Measurements from ENCODE around the gene MYCBPAP. TPM values are rescaled to one million over a fixed set of nuclear protein-coding genes. Genes with fewer than 3 reads are reported as not detected.
A peak's percentile ranks its signal among the peaks of the same experiment; 100 is the strongest.

Gene MYCBPAP
- total RNA-seq, 1 experiment from 2014 or later = 0.62 TPM

DNA sequence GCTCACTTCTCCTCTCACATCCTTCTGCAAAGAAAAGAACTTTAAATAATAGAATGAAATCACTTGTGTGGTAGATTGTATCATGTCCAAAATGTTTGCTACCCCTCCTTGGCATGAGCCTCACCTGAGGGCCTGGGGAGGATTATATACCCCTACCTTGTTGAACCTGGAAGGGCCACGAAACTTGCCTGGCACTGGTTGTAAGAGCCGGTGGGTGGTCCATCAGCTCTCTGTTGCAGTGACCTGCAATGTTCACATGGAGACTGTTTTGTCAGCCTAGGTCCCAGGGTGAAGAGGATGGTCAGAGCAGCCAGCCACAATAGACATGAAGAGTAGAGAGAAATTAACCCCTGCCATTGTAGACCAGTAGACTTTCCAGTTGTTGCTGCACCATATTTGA, 19.4 kb upstream of the MYCBPAP start:
- DNase-seq = no peak
- Histone ChIP-seq H3K4me3 (ENCODE audit: insufficient read depth, low read depth, low read length) (no peak overlapping the region), H3K27me3 (ENCODE audit: control insufficient read depth, insufficient read depth, low read length) (no peaks in the 10 kb centered on the region), H3K36me3 (replicated peaks; ENCODE audit: control insufficient read depth, insufficient read depth, low read length) (peaks cover 4% of the 10 kb centered on the region)

DNA sequence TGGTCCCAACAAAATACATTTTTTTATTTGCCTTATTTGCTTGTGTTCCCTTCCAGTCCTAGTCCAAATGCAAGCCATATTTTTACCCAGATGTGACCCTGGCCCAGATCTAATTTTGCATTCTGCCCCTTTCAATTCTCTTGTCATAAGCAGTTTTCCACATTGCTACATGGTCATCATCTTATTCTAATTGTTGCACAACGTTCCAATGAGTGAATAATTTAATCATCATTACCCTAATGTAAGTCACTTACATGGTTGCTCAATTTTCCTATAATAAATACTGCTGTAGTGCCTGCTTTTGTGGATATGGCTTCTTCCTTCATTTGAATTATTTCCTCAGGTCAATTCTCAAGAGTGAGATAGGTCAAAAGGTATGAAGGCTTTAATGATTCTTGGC, 16.7 kb upstream of the MYCBPAP start:
- H3K36me3 ChIP-seq (replicated peaks; ENCODE audit: control insufficient read depth, insufficient read depth, low read length) = no peaks in the 10 kb centered on the region
- no peak overlapping the region for H3K4me3 ChIP-seq (ENCODE audit: insufficient read depth, low read depth, low read length)
- H3K27me3 ChIP-seq (ENCODE audit: control insufficient read depth, insufficient read depth, low read length) = no peaks in the 10 kb centered on the region
- no peak for DNase-seq

- H3K27me3 ChIP-seq (ENCODE audit: control insufficient read depth, insufficient read depth, low read length) = no peaks in the 10 kb centered on the region
- no peak for DNase-seq
- H3K36me3 ChIP-seq (replicated peaks; ENCODE audit: control insufficient read depth, insufficient read depth, low read length) = no peaks in the 10 kb centered on the region
- H3K4me3 ChIP-seq (ENCODE audit: insufficient read depth, low read depth, low read length) = no peak overlapping the region
Observed at GRCh38 chr17:50492214-50492613, 16.0 kb upstream of the MYCBPAP start.

- DNase-seq = no peak
- H3K36me3 ChIP-seq (replicated peaks; ENCODE audit: control insufficient read depth, insufficient read depth, low read length) = no peaks in the 10 kb centered on the region
- H3K4me3 ChIP-seq (ENCODE audit: insufficient read depth, low read depth, low read length) = no peak overlapping the region
- no peaks in the 10 kb centered on the region for H3K27me3 ChIP-seq (ENCODE audit: control insufficient read depth, insufficient read depth, low read length)
Observed at GRCh38 chr17:50493744-50494143, 14.5 kb upstream of the MYCBPAP start.

- no peak overlapping the region for H3K4me3 ChIP-seq (ENCODE audit: insufficient read depth, low read depth, low read length)
- H3K27me3 ChIP-seq (ENCODE audit: control insufficient read depth, insufficient read depth, low read length) = no peaks in the 10 kb centered on the region
- DNase-seq = no peak
- H3K36me3 ChIP-seq (replicated peaks; ENCODE audit: control insufficient read depth, insufficient read depth, low read length) = no peaks in the 10 kb centered on the region
Observed at GRCh38 chr17:50495217-50495823, 12.9 kb upstream of the MYCBPAP start.

DNA sequence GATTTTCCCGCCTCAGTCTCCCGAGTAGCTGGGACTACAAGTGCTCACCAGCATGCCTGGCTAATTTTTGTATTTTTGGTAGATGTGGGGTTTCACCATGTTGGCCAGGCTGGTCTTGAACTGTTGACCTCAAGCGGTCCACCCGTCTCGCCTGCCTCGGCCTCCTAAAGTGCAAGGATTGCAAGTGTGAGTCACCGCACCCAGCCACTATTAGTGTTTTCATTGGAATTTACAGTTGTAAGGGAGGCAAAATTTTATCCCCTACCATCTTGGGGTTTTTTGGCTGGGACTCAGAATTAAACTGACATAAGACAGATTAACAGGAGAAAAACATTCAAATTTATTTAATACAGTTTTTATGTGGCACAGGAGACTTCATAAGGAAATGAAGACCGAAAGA, 12.3 kb upstream of the MYCBPAP start:
- no peak overlapping the region for H3K4me3 ChIP-seq (ENCODE audit: insufficient read depth, low read depth, low read length)
- H3K27me3 ChIP-seq (ENCODE audit: control insufficient read depth, insufficient read depth, low read length) = no peaks in the 10 kb centered on the region
- H3K36me3 ChIP-seq (replicated peaks; ENCODE audit: control insufficient read depth, insufficient read depth, low read length) = no peaks in the 10 kb centered on the region
- DNase-seq = no peak

- DNase-seq = no peak
Observed at GRCh38 chr17:50498021-50498874, 10.0 kb upstream of the MYCBPAP start.

GRCh38 chr17:50499270-50499669, 9.0 kb upstream of the MYCBPAP start:
- H3K27me3 ChIP-seq (ENCODE audit: control insufficient read depth, insufficient read depth, low read length) = no peaks in the 10 kb centered on the region
- no peak overlapping the region for H3K4me3 ChIP-seq (ENCODE audit: insufficient read depth, low read depth, low read length)
- DNase-seq = no peak
- H3K36me3 ChIP-seq (replicated peaks; ENCODE audit: control insufficient read depth, insufficient read depth, low read length) = no peaks in the 10 kb centered on the region

More at GRCh38 chr17:50498021-50498874, 10.0 kb upstream of the MYCBPAP start:
- H3K36me3 ChIP-seq (replicated peaks; ENCODE audit: control insufficient read depth, insufficient read depth, low read length) = no peaks in the 10 kb centered on the region
- H3K27me3 ChIP-seq (ENCODE audit: control insufficient read depth, insufficient read depth, low read length) = no peaks in the 10 kb centered on the region
- no peak overlapping the region for H3K4me3 ChIP-seq (ENCODE audit: insufficient read depth, low read depth, low read length)

- Histone ChIP-seq H3K4me3 (ENCODE audit: insufficient read depth, low read depth, low read length) (no peak overlapping the region), H3K36me3 (replicated peaks; ENCODE audit: control insufficient read depth, insufficient read depth, low read length) (no peaks in the 10 kb centered on the region), H3K27me3 (ENCODE audit: control insufficient read depth, insufficient read depth, low read length) (no peaks in the 10 kb centered on the region)
- no peak for DNase-seq
Observed at GRCh38 chr17:50499721-50500120, 8.5 kb upstream of the MYCBPAP start.

GRCh38 chr17:50501054-50501453, 7.2 kb upstream of the MYCBPAP start:
- Histone ChIP-seq H3K36me3 (replicated peaks; ENCODE audit: control insufficient read depth, insufficient read depth, low read length) (no peaks in the 10 kb centered on the region), H3K4me3 (ENCODE audit: insufficient read depth, low read depth, low read length) (no peak overlapping the region), H3K27me3 (ENCODE audit: control insufficient read depth, insufficient read depth, low read length) (no peaks in the 10 kb centered on the region; the same call in 1 of the 2 replicates)
- DNase-seq = no peak

DNA sequence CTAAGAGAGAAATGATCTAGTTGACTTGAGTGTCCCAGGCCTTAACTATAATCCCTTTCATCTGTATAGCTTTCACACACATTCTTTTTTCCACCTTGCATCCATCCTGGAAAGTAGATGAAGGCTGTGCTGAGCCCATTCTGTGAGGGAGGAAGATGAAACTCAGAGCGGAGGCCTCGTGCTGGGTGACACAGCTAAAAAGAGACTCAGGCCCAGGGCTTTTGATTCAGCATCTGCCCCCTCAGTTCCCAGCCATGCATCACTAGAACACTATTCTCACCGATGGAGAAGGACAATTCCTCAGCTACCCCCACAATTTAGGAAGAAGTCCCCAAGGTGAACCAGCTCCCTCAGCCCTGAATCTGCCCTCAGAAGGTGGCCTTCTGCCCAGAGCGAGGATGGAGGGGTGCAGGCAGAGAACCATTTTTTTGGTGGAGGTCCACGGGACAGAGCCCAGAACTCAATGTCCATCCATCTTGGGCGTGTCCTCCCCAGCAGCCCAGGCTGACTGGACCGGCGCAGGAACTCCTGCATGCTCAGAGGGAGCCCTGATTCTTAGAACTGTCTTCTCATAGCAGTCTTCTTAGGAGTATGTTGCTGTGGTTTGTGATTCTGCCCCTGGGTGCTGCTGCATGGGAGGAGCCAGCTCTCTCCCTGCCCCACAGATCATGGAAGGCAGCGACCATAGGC, 5.8 kb upstream of the MYCBPAP start:
- Histone ChIP-seq H3K27me3 (ENCODE audit: control insufficient read depth, insufficient read depth, low read length) (peaks cover under 1% of the 10 kb centered on the region), H3K36me3 (replicated peaks; ENCODE audit: control insufficient read depth, insufficient read depth, low read length) (no peaks in the 10 kb centered on the region), H3K4me3 (ENCODE audit: insufficient read depth, low read depth, low read length) (no peak overlapping the region)
- no peak for DNase-seq

GRCh38 chr17:50505591-50506130, 2.6 kb upstream of the MYCBPAP start:
- DNase-seq = no peak
- Histone ChIP-seq H3K4me3 (ENCODE audit: insufficient read depth, low read depth, low read length) (no peak overlapping the region), H3K36me3 (replicated peaks; ENCODE audit: control insufficient read depth, insufficient read depth, low read length) (no peaks in the 10 kb centered on the region), H3K27me3 (ENCODE audit: control insufficient read depth, insufficient read depth, low read length) (peaks cover 9% of the 10 kb centered on the region)

DNA sequence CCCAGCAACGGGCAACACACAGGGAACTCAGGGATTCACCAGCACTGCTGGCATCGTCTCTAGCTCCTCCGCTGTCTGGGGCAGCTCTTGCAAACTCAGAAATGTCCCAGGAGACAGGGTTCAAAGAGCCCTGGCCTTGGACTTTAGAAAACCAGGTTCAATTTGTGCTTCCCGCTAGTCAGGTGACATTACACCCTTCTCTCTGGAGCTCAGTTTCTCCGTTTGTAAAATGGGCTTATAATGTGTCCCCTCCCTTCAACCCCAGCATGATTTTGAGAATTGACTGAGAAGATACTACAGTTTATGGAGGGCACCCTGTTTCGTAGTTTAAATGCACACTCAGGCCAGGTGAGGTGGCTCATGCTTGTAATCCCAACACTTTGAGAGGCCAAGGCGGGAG, 1.9 kb upstream of the MYCBPAP start:
- no peaks in the 10 kb centered on the region for H3K36me3 ChIP-seq (replicated peaks; ENCODE audit: control insufficient read depth, insufficient read depth, low read length)
- peaks cover 9% of the 10 kb centered on the region for H3K27me3 ChIP-seq (ENCODE audit: control insufficient read depth, insufficient read depth, low read length)
- DNase-seq = no peak
- H3K4me3 ChIP-seq (ENCODE audit: insufficient read depth, low read depth, low read length) = no peak overlapping the region

- Histone ChIP-seq H3K27me3 (ENCODE audit: control insufficient read depth, insufficient read depth, low read length) (peaks cover 9% of the 10 kb centered on the region), H3K36me3 (replicated peaks; ENCODE audit: control insufficient read depth, insufficient read depth, low read length) (no peaks in the 10 kb centered on the region), H3K4me3 (ENCODE audit: insufficient read depth, low read depth, low read length) (peak overlapping the region; percentile 65)
- no peak for DNase-seq
Observed at GRCh38 chr17:50508573-50509460, 578 bp downstream of the MYCBPAP start.
